ENCODE results near the gene METTL6. TPM values are rescaled to one million over a fixed set of nuclear protein-coding genes. Genes with fewer than 3 reads are reported as not detected.
A peak's percentile ranks its signal among the peaks of the same experiment; 100 is the strongest.

METTL6 gene, protein sequence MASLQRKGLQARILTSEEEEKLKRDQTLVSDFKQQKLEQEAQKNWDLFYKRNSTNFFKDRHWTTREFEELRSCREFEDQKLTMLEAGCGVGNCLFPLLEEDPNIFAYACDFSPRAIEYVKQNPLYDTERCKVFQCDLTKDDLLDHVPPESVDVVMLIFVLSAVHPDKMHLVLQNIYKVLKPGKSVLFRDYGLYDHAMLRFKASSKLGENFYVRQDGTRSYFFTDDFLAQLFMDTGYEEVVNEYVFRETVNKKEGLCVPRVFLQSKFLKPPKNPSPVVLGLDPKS
- polyA plus RNA-seq (2013): 19.9 TPM in 2 replicates

DNA sequence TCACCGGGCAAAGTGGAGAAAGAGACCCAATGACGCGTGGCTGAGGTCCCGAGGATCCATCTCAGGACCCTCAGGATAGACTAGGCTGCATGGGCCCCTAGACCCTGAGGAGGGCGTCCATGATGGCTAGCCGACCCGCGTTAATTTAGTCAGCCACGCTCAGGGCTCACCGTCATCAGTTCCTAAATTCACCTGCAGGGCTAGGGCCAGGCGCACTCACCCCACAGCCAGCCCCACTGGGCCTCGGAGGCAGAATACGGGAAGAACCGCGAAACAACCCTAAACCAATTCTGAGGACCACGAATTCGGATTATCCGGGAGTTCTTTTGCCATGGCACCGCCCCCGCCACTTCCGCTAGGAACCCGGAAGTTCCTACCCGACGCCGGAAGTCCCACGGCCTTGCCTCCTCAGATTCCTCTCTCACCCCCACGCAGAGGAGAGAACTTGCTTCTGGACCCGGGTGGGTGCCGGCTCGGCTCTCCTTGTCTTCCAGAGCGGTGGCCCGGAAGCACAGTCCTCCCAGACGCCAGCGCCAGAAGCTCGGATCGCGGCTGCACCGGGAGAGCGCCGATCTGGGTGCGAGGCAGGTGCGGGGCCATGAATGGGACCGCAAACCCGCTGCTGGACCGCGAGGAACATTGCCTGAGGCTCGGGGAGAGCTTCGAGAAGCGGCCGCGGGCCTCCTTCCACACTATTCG, at the start of gene METTL6, which contains the start of gene EAF1:
METTL6 (minus strand) TSS at position 363 of the 699 bp plus-strand sequence. CDS start 1,033 bp downstream, outside the sequence.
EAF1 (plus strand) TSS at position 417 of the 699 bp plus-strand sequence; CDS start at position 599, 182 bp downstream.
- H2AFZ ChIP-seq (ENCODE audit: insufficient read depth, low read length, poor library complexity): peak within 1 kb of the TSS; percentile 99
- peak within 1 kb of the TSS; percentile 74 for H3K4me2 ChIP-seq (ENCODE audit: low read length)
- peaks cover 15 to 22% of the 10 kb centered on the region in 2 experiments for H3K36me3 ChIP-seq (ENCODE audit: control insufficient read depth in 1 of 2, insufficient read depth in 2 of 2, low read length in 2 of 2)
- no peak within 1 kb of the TSS for H2BK12ac ChIP-seq (ENCODE audit: low read length)
- H3K27me3 ChIP-seq (ENCODE audit: insufficient read depth, low read length): no peaks in the 10 kb centered on the region
- peak within 1 kb of the TSS; percentile 96 for H3K9ac ChIP-seq (ENCODE audit: low read length)
- H4K91ac ChIP-seq (ENCODE audit: low read depth, low read length): peak within 1 kb of the TSS; percentile 93
- peak within 1 kb of the TSS; percentile 96 for H3K4ac ChIP-seq (ENCODE audit: low read depth, low read length)
- WGBS (ENCODE audit: extremely low coverage, insufficient coverage, insufficient read length): no CpG with 5 or more reads among the region's 52 CpGs
- H3K4me3 ChIP-seq (ENCODE audit: low read depth, low read length): peak within 1 kb of the TSS; percentile 97
- H3K18ac ChIP-seq (ENCODE audit: low read length): peak within 1 kb of the TSS; percentile 99
- H3K79me1 ChIP-seq (ENCODE audit: low read length): peaks cover 9% of the 10 kb centered on the region
- H3K14ac ChIP-seq (ENCODE audit: low read length): peak within 1 kb of the TSS; percentile 96
- H2BK5ac ChIP-seq (ENCODE audit: low read depth, low read length, poor library complexity): peak within 1 kb of the TSS; percentile 86
- H3K9me3 ChIP-seq (ENCODE audit: insufficient read depth, low read depth, low read length): no peaks in the 10 kb centered on the region
- H3K79me2 ChIP-seq (ENCODE audit: control insufficient read depth, insufficient read depth, low read length, poor library complexity): peaks cover 14% of the 10 kb centered on the region
- no peak within 1 kb of the TSS for H3K23ac ChIP-seq (ENCODE audit: low read length)
- peak within 1 kb of the TSS; percentile 52 for H3K27ac ChIP-seq (ENCODE audit: low read depth, low read length)
- peak; percentile 81 to 87 for DNase-seq
- peak within 1 kb of the TSS; percentile 91 for H4K12ac ChIP-seq (ENCODE audit: low read depth, low read length)
- H2AK5ac ChIP-seq (ENCODE audit: low read length): peak within 1 kb of the TSS; percentile 90
- peak within 1 kb of the TSS; percentile 89 for H2BK120ac ChIP-seq (ENCODE audit: insufficient read depth, low read length, poor library complexity)
- peak within 1 kb of the TSS; percentile 99 for H4K8ac ChIP-seq (ENCODE audit: low read depth, low read length)
- H3K4me1 ChIP-seq (ENCODE audit: control insufficient read depth in 1 of 2, insufficient read depth in 2 of 2, low read length in 2 of 2): peaks cover 1 to 7% of the 10 kb centered on the region in 2 experiments

DNA sequence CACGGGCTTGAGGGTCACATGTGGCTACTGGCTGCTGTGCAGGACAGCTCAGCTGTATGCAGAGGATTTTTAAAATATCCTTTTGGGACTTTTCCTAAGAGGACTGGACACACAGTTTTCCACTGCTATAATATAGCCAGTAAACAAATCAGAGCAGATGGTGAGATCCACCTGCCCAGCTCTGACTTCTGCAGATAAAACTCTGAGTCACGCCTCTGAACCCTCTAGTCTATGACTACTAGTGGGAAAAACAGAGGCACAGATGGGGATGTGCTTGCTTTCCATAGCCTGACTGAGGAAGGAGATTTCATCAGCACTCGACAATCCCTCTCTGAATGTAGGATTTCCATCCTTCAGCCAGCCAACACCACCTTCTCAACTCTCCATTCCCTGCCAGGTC, 49.0 kb upstream of the METTL6 start:
- WGBS (ENCODE audit: extremely low coverage, insufficient coverage, insufficient read length): no CpG with 5 or more reads among the region's 3 CpGs
- Histone ChIP-seq H3K4me2 (ENCODE audit: low read length) (no peak overlapping the region), H3K27me3 (ENCODE audit: insufficient read depth, low read length) (no peaks in the 10 kb centered on the region)

DNA sequence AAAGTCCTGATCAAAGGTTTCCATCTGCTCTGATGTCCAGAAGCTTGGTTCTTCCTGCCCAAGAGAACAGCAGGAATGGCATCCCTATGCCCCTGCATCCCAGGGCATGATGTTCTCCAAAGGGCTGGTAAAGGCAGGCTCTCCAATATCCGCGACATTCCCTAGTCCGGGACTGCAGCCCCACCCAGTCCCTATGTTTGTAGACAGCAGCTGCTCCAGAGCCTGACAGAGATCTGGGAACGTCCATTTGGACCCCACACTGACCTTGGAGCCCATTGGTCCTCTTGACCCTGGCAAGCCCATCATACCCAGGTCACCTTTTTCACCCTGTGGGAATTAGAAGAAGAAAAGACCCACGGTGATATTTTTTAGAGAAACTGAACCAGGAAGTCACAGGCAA, 47.8 kb upstream of the METTL6 start:
- Histone ChIP-seq H2AK5ac (ENCODE audit: low read length) (no peak overlapping the region), H3K79me1 (ENCODE audit: low read length) (peaks cover 2% of the 10 kb centered on the region), H3K36me3 (ENCODE audit: control insufficient read depth in 1 of 2, insufficient read depth in 2 of 2, low read length in 2 of 2) (no peaks in the 10 kb centered on the region), H3K27ac (ENCODE audit: low read depth, low read length) (no peak overlapping the region), H4K8ac (ENCODE audit: low read depth, low read length) (no peak overlapping the region), H3K79me2 (ENCODE audit: control insufficient read depth, insufficient read depth, low read length, poor library complexity) (no peaks in the 10 kb centered on the region), H2AFZ (ENCODE audit: insufficient read depth, low read length, poor library complexity) (no peak overlapping the region), H3K18ac (ENCODE audit: low read length) (no peak overlapping the region), H2BK5ac (ENCODE audit: low read depth, low read length, poor library complexity) (no peak overlapping the region), H2BK12ac (ENCODE audit: low read length) (no peak overlapping the region), H2BK120ac (ENCODE audit: insufficient read depth, low read length, poor library complexity) (no peak overlapping the region), H3K14ac (ENCODE audit: low read length) (no peak overlapping the region), H3K4me3 (ENCODE audit: low read depth, low read length) (no peak overlapping the region), H3K27me3 (ENCODE audit: insufficient read depth, low read length) (no peaks in the 10 kb centered on the region), H3K9ac (ENCODE audit: low read length) (no peak overlapping the region), H4K91ac (ENCODE audit: low read depth, low read length) (no peak overlapping the region), H3K4me1 (ENCODE audit: control insufficient read depth in 1 of 2, insufficient read depth in 2 of 2, low read length in 2 of 2) (peaks cover 0 to 2% of the 10 kb centered on the region in 2 experiments), H3K23ac (ENCODE audit: low read length) (no peak overlapping the region), H4K12ac (ENCODE audit: low read depth, low read length) (no peak overlapping the region), H3K4ac (ENCODE audit: low read depth, low read length) (no peak overlapping the region), H3K4me2 (ENCODE audit: low read length) (no peak overlapping the region), H3K9me3 (ENCODE audit: insufficient read depth, low read depth, low read length) (no peaks in the 10 kb centered on the region)
- WGBS (ENCODE audit: extremely low coverage, insufficient coverage, insufficient read length): no CpG with 5 or more reads among the region's 5 CpGs
- DNase-seq: no peak

More for the DNA sequence above, 49.0 kb upstream of the METTL6 start:
- no peak overlapping the region for H2BK120ac ChIP-seq (ENCODE audit: insufficient read depth, low read length, poor library complexity)
- no peak overlapping the region for H3K9ac ChIP-seq (ENCODE audit: low read length)
- no peak overlapping the region for H2AFZ ChIP-seq (ENCODE audit: insufficient read depth, low read length, poor library complexity)
- peaks cover 0 to 2% of the 10 kb centered on the region in 2 experiments for H3K4me1 ChIP-seq (ENCODE audit: control insufficient read depth in 1 of 2, insufficient read depth in 2 of 2, low read length in 2 of 2)
- H3K18ac ChIP-seq (ENCODE audit: low read length): no peak overlapping the region
- H3K14ac ChIP-seq (ENCODE audit: low read length): no peak overlapping the region
- H3K23ac ChIP-seq (ENCODE audit: low read length): no peak overlapping the region
- H3K36me3 ChIP-seq (ENCODE audit: control insufficient read depth in 1 of 2, insufficient read depth in 2 of 2, low read length in 2 of 2): no peaks in the 10 kb centered on the region
- H4K91ac ChIP-seq (ENCODE audit: low read depth, low read length): no peak overlapping the region
- H3K79me1 ChIP-seq (ENCODE audit: low read length): peaks cover 2% of the 10 kb centered on the region
- DNase-seq: peak in 1 of 2 donors; percentile 19
- no peaks in the 10 kb centered on the region for H3K79me2 ChIP-seq (ENCODE audit: control insufficient read depth, insufficient read depth, low read length, poor library complexity)
- no peak overlapping the region for H4K12ac ChIP-seq (ENCODE audit: low read depth, low read length)
- no peak overlapping the region for H3K4me3 ChIP-seq (ENCODE audit: low read depth, low read length)
- H2BK12ac ChIP-seq (ENCODE audit: low read length): no peak overlapping the region
- no peak overlapping the region for H3K4ac ChIP-seq (ENCODE audit: low read depth, low read length)
- no peaks in the 10 kb centered on the region for H3K9me3 ChIP-seq (ENCODE audit: insufficient read depth, low read depth, low read length)
- H4K8ac ChIP-seq (ENCODE audit: low read depth, low read length): no peak overlapping the region
- H3K27ac ChIP-seq (ENCODE audit: low read depth, low read length): no peak overlapping the region
- H2BK5ac ChIP-seq (ENCODE audit: low read depth, low read length, poor library complexity): no peak overlapping the region
- no peak overlapping the region for H2AK5ac ChIP-seq (ENCODE audit: low read length)

DNA sequence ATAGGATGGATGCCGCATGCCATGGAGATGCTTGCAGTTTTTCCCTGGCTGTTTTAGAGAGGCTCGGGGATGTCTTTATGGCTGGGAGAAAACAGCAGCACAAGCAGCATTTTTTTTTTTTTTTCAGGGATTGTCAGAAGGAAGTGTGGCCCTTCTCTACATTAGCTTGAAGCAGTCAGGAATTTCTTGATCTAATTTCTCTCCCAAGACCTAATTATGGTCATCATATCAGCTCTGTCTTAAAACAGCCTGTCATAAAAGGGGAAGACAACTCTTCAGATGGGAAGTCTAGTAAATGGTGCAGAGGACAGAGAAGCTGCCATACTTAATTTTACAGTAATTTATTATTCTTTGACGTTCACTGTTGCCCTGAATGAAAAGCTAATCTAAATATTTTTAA, 44.5 kb upstream of the METTL6 start:
- Histone ChIP-seq H3K79me2 (ENCODE audit: control insufficient read depth, insufficient read depth, low read length, poor library complexity) (no peaks in the 10 kb centered on the region), H4K91ac (ENCODE audit: low read depth, low read length) (no peak overlapping the region), H3K4ac (ENCODE audit: low read depth, low read length) (no peak overlapping the region), H3K4me1 (ENCODE audit: control insufficient read depth in 1 of 2, insufficient read depth in 2 of 2, low read length in 2 of 2) (no peaks in the 10 kb centered on the region), H3K18ac (ENCODE audit: low read length) (no peak overlapping the region), H3K4me3 (ENCODE audit: low read depth, low read length) (no peak overlapping the region), H3K9me3 (ENCODE audit: insufficient read depth, low read depth, low read length) (no peaks in the 10 kb centered on the region), H3K79me1 (ENCODE audit: low read length) (peaks cover under 1% of the 10 kb centered on the region), H3K27ac (ENCODE audit: low read depth, low read length) (no peak overlapping the region), H3K36me3 (ENCODE audit: control insufficient read depth in 1 of 2, insufficient read depth in 2 of 2, low read length in 2 of 2) (no peaks in the 10 kb centered on the region), H3K4me2 (ENCODE audit: low read length) (no peak overlapping the region), H2BK5ac (ENCODE audit: low read depth, low read length, poor library complexity) (no peak overlapping the region), H3K27me3 (ENCODE audit: insufficient read depth, low read length) (no peaks in the 10 kb centered on the region), H4K8ac (ENCODE audit: low read depth, low read length) (no peak overlapping the region), H3K9ac (ENCODE audit: low read length) (no peak overlapping the region), H2BK12ac (ENCODE audit: low read length) (no peak overlapping the region), H2AK5ac (ENCODE audit: low read length) (no peak overlapping the region), H3K23ac (ENCODE audit: low read length) (no peak overlapping the region), H2BK120ac (ENCODE audit: insufficient read depth, low read length, poor library complexity) (no peak overlapping the region), H3K14ac (ENCODE audit: low read length) (no peak overlapping the region), H4K12ac (ENCODE audit: low read depth, low read length) (no peak overlapping the region), H2AFZ (ENCODE audit: insufficient read depth, low read length, poor library complexity) (no peak overlapping the region)
- no CpG with 5 or more reads among the region's 3 CpGs for WGBS (ENCODE audit: extremely low coverage, insufficient coverage, insufficient read length)
- DNase-seq: no peak

Data from trophoblast cell (in vitro differentiated cells and primary cell).